IMR-90 (cell line): ENCODE measurements around the gene BCL2L11. TPM values are rescaled to one million over a fixed set of nuclear protein-coding genes. Genes with fewer than 3 reads are reported as not detected.

Experiments
- ATAC-seq: fragments of 200-7000 bp; cut with Tn5 transposase; 2 replicates; pipeline ENCODE4 v1.9.1; 2020; ENCODE audit warnings: low read depth, mild to moderate bottlenecking, moderate library complexity
- BruUV-seq: library from RNA; stranded (reverse); fragments of 400-500 nt; replicated peaks from 2 replicates; lab custom pipeline; 2021; lab: Mats Ljungman, UMichigan
- CTCF ChIA-PET: fragments of 300-600 bp; formaldehyde crosslinking; extraction: SDS; loops from one replicate; lab custom pipeline; 2021; ENCODE audit warnings: antibody characterized with exemption; lab: Yijun Ruan, JAX
- POLR2A ChIA-PET: fragments of 300-600 bp; sonication (Branson Sonifier 250); formaldehyde crosslinking; loops from one replicate; lab custom pipeline; 2022; ENCODE audit warnings: antibody characterized with exemption; ENCODE audit not compliant: unreplicated experiment; lab: Charles Lee
- DNase-seq: peaks from one replicate; pipeline ENCODE4 v3.0.0; 2013
- H2AFZ ChIP-seq: replicated peaks from 2 replicates; pipeline ENCODE3; 2013; ENCODE audit warnings: low read length, mild to moderate bottlenecking; ENCODE audit not compliant: poor library complexity
- H2AK5ac ChIP-seq: 2 replicates; pipeline ENCODE4 v1.6.1; 2013; ENCODE audit warnings: low read depth, low read length, inconsistent platforms
- H2AK9ac ChIP-seq: replicated peaks from 2 replicates; pipeline ENCODE3; 2013; ENCODE audit warnings: mild to moderate bottlenecking, low read depth, low read length, moderate library complexity; ENCODE audit not compliant: poor library complexity
- H2BK120ac ChIP-seq: 2 replicates; pipeline ENCODE4 v1.6.1; 2013; ENCODE audit warnings: low read depth, low read length, inconsistent platforms
- H2BK15ac ChIP-seq: 3 replicates; pipeline ENCODE4 v1.6.1; 2013; ENCODE audit warnings: low read depth, low read length, inconsistent platforms
- H2BK20ac ChIP-seq: 2 replicates; pipeline ENCODE4 v1.6.1; 2013; ENCODE audit warnings: low read depth, mild to moderate bottlenecking, inconsistent platforms, low read length, moderate library complexity
- H2BK5ac ChIP-seq: 2 replicates; pipeline ENCODE4 v1.6.1; 2013; ENCODE audit warnings: mild to moderate bottlenecking, low read depth, low read length, inconsistent platforms; ENCODE audit not compliant: poor library complexity, severe bottlenecking
- H3K14ac ChIP-seq: replicated peaks from 2 replicates; pipeline ENCODE4 v1.6.1; 2013; ENCODE audit warnings: low read depth, low read length, inconsistent platforms
- H3K18ac ChIP-seq: 2 replicates; pipeline ENCODE4 v1.6.1; 2013; ENCODE audit warnings: low read depth, low read length, control low read depth
- H3K23ac ChIP-seq: 2 replicates; pipeline ENCODE4 v1.6.1; 2013; ENCODE audit warnings: low read depth, low read length, inconsistent platforms
- H3K27ac ChIP-seq: 2 replicates; pipeline ENCODE4 v1.5.1; 2013; ENCODE audit warnings: mild to moderate bottlenecking, control low read depth, low read length; ENCODE audit not compliant: insufficient read depth
- H3K27me3 ChIP-seq: 2 replicates; pipeline ENCODE4 v1.6.1; 2013; ENCODE audit warnings: low read length; ENCODE audit not compliant: control insufficient read depth, insufficient read depth
- H3K36me3 ChIP-seq: 2 replicates; pipeline ENCODE4 v1.6.1; 2013; ENCODE audit warnings: low read length, mixed read lengths; ENCODE audit not compliant: control insufficient read depth, insufficient read depth
- H3K4ac ChIP-seq: 2 replicates; pipeline ENCODE4 v1.6.1; 2013; ENCODE audit warnings: low read depth, low read length, inconsistent platforms
- H3K4me1 ChIP-seq: 2 replicates; pipeline ENCODE4 v1.6.1; 2013; ENCODE audit warnings: low read length, mixed read lengths; ENCODE audit not compliant: control insufficient read depth, insufficient read depth
- H3K4me2 ChIP-seq: 2 replicates; pipeline ENCODE4 v1.6.1; 2013; ENCODE audit warnings: low read depth, mild to moderate bottlenecking, control low read depth, low read length, moderate library complexity
- H3K4me3 ChIP-seq: 2 replicates; pipeline ENCODE4 v1.5.1; 2013; ENCODE audit warnings: low read depth, mild to moderate bottlenecking, control low read depth, low read length, moderate library complexity; ENCODE audit not compliant: insufficient read depth
- H3K56ac ChIP-seq: 2 replicates; pipeline ENCODE4 v1.6.1; 2013; ENCODE audit warnings: low read length, inconsistent platforms; ENCODE audit not compliant: insufficient read depth; ENCODE audit errors: extremely low read depth
- H3K79me1 ChIP-seq, 2 experiments: 2 replicates each; pipeline ENCODE4 v1.6.1; 2013; ENCODE audit warnings: low read length in 2 of 2, inconsistent platforms in 1 of 2, low read depth in 1 of 2
- H3K9ac ChIP-seq: 2 replicates; pipeline ENCODE4 v1.6.1; 2013; ENCODE audit warnings: low read depth, low read length, control low read depth
- H3K9me1 ChIP-seq: 2 replicates; pipeline ENCODE4 v1.6.1; 2013; ENCODE audit warnings: low read length, inconsistent platforms; ENCODE audit not compliant: insufficient read depth
- H3K9me3 ChIP-seq: 2 replicates; pipeline ENCODE4 v1.6.1; 2013; ENCODE audit warnings: low read length; ENCODE audit not compliant: control insufficient read depth, insufficient read depth
- H4K20me1 ChIP-seq: 2 replicates; pipeline ENCODE4 v1.6.1; 2013; ENCODE audit warnings: low read length, inconsistent platforms; ENCODE audit not compliant: insufficient read depth
- H4K5ac ChIP-seq: 2 replicates; pipeline ENCODE4 v1.6.1; 2013; ENCODE audit warnings: mild to moderate bottlenecking, low read depth, low read length, control low read depth
- H4K8ac ChIP-seq, 2 experiments: 2 replicates each; pipeline ENCODE4 v1.6.1; 2013; ENCODE audit warnings: low read depth in 2 of 2, low read length in 2 of 2, control low read depth in 1 of 2, inconsistent platforms in 1 of 2
- H4K91ac ChIP-seq: 2 replicates; pipeline ENCODE4 v1.6.1; 2013; ENCODE audit warnings: low read depth, low read length, inconsistent platforms; ENCODE audit not compliant: insufficient read depth
- FOS ChIP-seq: fragments of 150-350 bp; IDR thresholded peaks from 2 replicates; pipeline ENCODE4 v1.6.1; 2016; ENCODE audit warnings: low read depth, low read length
- MAFK ChIP-seq: IDR thresholded peaks from 2 replicates; pipeline ENCODE4 v1.6.1; 2012; ENCODE audit warnings: low read depth, low read length, improper control_type of control experiment
- MAZ ChIP-seq: IDR thresholded peaks from 2 replicates; pipeline ENCODE4 v1.6.1; 2012; ENCODE audit warnings: low read depth, mild to moderate bottlenecking, low read length, improper control_type of control experiment, moderate library complexity, borderline replicate concordance
- MXI1 ChIP-seq: IDR thresholded peaks from 2 replicates; pipeline ENCODE4 v1.6.1; 2012; ENCODE audit warnings: low read depth, mild to moderate bottlenecking, low read length, moderate library complexity, borderline replicate concordance
- NFE2L2 ChIP-seq: fragments of 150-350 bp; IDR thresholded peaks from 2 replicates; pipeline ENCODE4 v1.6.1; 2016; ENCODE audit warnings: low read depth, mild to moderate bottlenecking, low read length
- POLR2A ChIP-seq: IDR thresholded peaks from 2 replicates; pipeline ENCODE4 v1.6.1; 2012; ENCODE audit warnings: mild to moderate bottlenecking, low read depth, low read length
- RCOR1 ChIP-seq: IDR thresholded peaks from 2 replicates; pipeline ENCODE4 v1.6.1; 2012; ENCODE audit warnings: mild to moderate bottlenecking, low read length, improper control_type of control experiment; ENCODE audit not compliant: insufficient replicate concordance
- RFX5 ChIP-seq: IDR thresholded peaks from 2 replicates; pipeline ENCODE4 v1.8.0; 2012; ENCODE audit warnings: low read depth, mild to moderate bottlenecking, low read length, moderate library complexity
- whole genome bisulfite sequencing, 2 experiments: methylation state at CpG; one replicate each; pipeline versions ENCODE4 v1.1.5 to v1.1.7; 2013; ENCODE audit warnings: missing lambda C conversion rate in 2 of 2; ENCODE audit not compliant: insufficient read length in 1 of 2; ENCODE audit errors: extremely low coverage in 2 of 2; 5-methylcytosine and 5-hydroxymethylcytosine counted together
- dilution Hi-C: fragments of 300-500 bp; cut with HindIII; formaldehyde crosslinking; loops from one replicate; pipeline ENCODE4 v1.14.3; 2018; ENCODE audit warnings: low sequenced_read_pairs; ENCODE audit not compliant: unreplicated experiment
- in situ Hi-C: fragments of 300-500 bp; cut with MboI; formaldehyde crosslinking; loops from 3 replicates; pipeline ENCODE4 v1.14.3; 2019; ENCODE audit warnings: low sequenced_read_pairs, inconsistent platforms, mixed read lengths
- intact Hi-C: fragments of 100-400 bp; cut with micrococcal nuclease; formaldehyde crosslinking; loops from 2 replicates; pipeline ENCODE4 v1.10.0; 2022
- polyA plus RNA-seq, 3 experiments: library from polyadenylated mRNA; depleted of rRNA; stranded (reverse); fragments of >200 nt; gene quantifications; 2 replicates each; pipeline ENCODE4 v1.2.3, GENCODE V29; 2012; ENCODE audit warnings: low replicate concordance in 1 of 3
- total RNA-seq: library from RNA; depleted of rRNA; stranded (reverse); fragments of >200 nt; gene quantifications from 2 replicates; pipeline ENCODE4 v1.2.3, GENCODE V29; 2012
- TF ChIP-seq, protein P1 (sequence below): fragments of 150-350 bp; IDR thresholded peaks from 2 replicates; pipeline ENCODE4 v1.6.1; 2016; ENCODE audit warnings: low read depth, mild to moderate bottlenecking, low read length, moderate library complexity, borderline replicate concordance
- TF ChIP-seq, protein P2 (sequence below): conservative IDR thresholded peaks from 2 replicates; pipeline ENCODE4 v1.5.1; 2012; ENCODE audit warnings: mild to moderate bottlenecking, low read depth, low read length, improper control_type of control experiment

Gene BCL2L11
- total and polyA plus RNA-seq, 2 of the 4 experiments (the other 2 are of a cell fraction): 1.1 to 1.7 TPM

DNA sequence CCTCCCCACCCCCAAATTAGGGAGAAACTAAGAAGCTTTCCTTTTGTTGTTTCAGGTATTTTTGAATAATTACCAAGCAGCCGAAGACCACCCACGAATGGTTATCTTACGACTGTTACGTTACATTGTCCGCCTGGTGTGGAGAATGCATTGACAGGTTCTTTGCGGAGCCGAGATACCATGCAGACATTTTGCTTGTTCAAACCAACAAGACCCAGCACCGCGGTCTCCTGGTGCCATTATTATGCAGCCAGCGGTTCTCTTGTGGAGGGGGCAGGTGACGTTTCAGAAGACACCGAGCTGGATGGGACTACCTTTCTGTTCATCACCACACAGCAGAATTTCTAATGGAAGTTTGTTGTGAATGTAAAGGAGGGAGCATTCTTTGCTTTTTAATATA is 43.4 kb downstream of the BCL2L11 start:
- Histone ChIP-seq H3K4me3 (no peak overlapping the region), H3K79me1 (no peaks in the 10 kb centered on the region; a peak in 1 of 4 replicates), H3K56ac (no peak overlapping the region), H3K18ac (no peak overlapping the region), H3K14ac (no peak overlapping the region), H3K9me3 (no peaks in the 10 kb centered on the region), H4K91ac (no peak overlapping the region), H2AK9ac (no peak overlapping the region), H2BK15ac (no peak overlapping the region), H2BK120ac (no peak overlapping the region), H2AFZ (no peak overlapping the region), H3K36me3 (peaks cover 23% of the 10 kb centered on the region; the same call in 1 of the 2 replicates), H3K27ac (no peak overlapping the region), H2BK20ac (no peak overlapping the region), H3K23ac (no peak overlapping the region), H4K8ac (no peak overlapping the region), H2BK5ac (no peak overlapping the region), H2AK5ac (no peak overlapping the region), H3K4me1 (peaks cover 19% of the 10 kb centered on the region), H4K20me1 (peaks cover 29% of the 10 kb centered on the region), H3K9me1 (peaks cover 9% of the 10 kb centered on the region), H3K27me3 (peaks cover 7% of the 10 kb centered on the region), H3K4me2 (no peak overlapping the region), H3K4ac (no peak overlapping the region), H4K5ac (no peak overlapping the region), H3K9ac (no peak overlapping the region)
- dilution Hi-C loops (no loop called here), intact Hi-C loops (no loop called here), in situ Hi-C loops (no loop called here)
- DNase-seq: no peak
- CTCF ChIA-PET: no interaction called here
- 90% methylated on average over 5 of the region's 12 CpGs; no CpG with 5 or more reads in 1 of the 2 experiments for WGBS, 2 experiments
- BruUV-seq: no TSS peak
- ATAC-seq: no peak
- TF ChIP-seq NFE2L2 (no peak), MXI1 (no peak), MAZ (no peak), RCOR1 (no peak), MAFK (no peak), RFX5 (no peak), POLR2A (no peak), FOS (no peak)
- TF ChIP-seq, protein P1, sequence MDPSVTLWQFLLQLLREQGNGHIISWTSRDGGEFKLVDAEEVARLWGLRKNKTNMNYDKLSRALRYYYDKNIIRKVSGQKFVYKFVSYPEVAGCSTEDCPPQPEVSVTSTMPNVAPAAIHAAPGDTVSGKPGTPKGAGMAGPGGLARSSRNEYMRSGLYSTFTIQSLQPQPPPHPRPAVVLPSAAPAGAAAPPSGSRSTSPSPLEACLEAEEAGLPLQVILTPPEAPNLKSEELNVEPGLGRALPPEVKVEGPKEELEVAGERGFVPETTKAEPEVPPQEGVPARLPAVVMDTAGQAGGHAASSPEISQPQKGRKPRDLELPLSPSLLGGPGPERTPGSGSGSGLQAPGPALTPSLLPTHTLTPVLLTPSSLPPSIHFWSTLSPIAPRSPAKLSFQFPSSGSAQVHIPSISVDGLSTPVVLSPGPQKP: no peak
- TF ChIP-seq, protein P2, sequence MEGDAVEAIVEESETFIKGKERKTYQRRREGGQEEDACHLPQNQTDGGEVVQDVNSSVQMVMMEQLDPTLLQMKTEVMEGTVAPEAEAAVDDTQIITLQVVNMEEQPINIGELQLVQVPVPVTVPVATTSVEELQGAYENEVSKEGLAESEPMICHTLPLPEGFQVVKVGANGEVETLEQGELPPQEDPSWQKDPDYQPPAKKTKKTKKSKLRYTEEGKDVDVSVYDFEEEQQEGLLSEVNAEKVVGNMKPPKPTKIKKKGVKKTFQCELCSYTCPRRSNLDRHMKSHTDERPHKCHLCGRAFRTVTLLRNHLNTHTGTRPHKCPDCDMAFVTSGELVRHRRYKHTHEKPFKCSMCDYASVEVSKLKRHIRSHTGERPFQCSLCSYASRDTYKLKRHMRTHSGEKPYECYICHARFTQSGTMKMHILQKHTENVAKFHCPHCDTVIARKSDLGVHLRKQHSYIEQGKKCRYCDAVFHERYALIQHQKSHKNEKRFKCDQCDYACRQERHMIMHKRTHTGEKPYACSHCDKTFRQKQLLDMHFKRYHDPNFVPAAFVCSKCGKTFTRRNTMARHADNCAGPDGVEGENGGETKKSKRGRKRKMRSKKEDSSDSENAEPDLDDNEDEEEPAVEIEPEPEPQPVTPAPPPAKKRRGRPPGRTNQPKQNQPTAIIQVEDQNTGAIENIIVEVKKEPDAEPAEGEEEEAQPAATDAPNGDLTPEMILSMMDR: no peak
- POLR2A ChIA-PET: no interaction called here
